GM12878 (cell line): ENCODE results near the gene HMGCL. TPM values are rescaled to one million over a fixed set of nuclear protein-coding genes. Genes with fewer than 3 reads are reported as not detected.

Source experiments
- ATAC-seq: fragments of 200-7000 bp; cut with Tn5 transposase; 3 replicates; pipeline ENCODE4 v1.9.1; 2020; ENCODE audit warnings: mild to moderate bottlenecking, moderate library complexity
- BruUV-seq: library from RNA; stranded (reverse); fragments of 400-500 nt; replicated peaks from 2 replicates; lab custom pipeline; 2021; lab: Mats Ljungman, UMichigan
- CTCF ChIA-PET: fragments of 300-600 bp; sonication (Branson Sonifier 250); formaldehyde crosslinking; extraction: SDS; loops from one replicate; lab custom pipeline; 2021; ENCODE audit warnings: inconsistent platforms; lab: Yijun Ruan, JAX
- POLR2A ChIA-PET: fragments of 350-600 bp; formaldehyde crosslinking; extraction: SDS; loops from one replicate; lab custom pipeline; 2021; ENCODE audit warnings: inconsistent platforms; lab: Charles Lee
- RAD21 ChIA-PET: fragments of 300-600 bp; sonication (Branson Sonifier 250); formaldehyde crosslinking; loops from one replicate; lab custom pipeline; 2023; ENCODE audit warnings: antibody characterized with exemption; ENCODE audit not compliant: unreplicated experiment; lab: Charles Lee
- SMC1A ChIA-PET: fragments of 300-600 bp; sonication (Branson Sonifier 250); formaldehyde crosslinking; loops from one replicate; lab custom pipeline; 2023; ENCODE audit not compliant: unreplicated experiment, uncharacterized antibody; lab: Charles Lee
- DNase-seq: peaks from one replicate; pipeline ENCODE4 v3.0.0-alpha.2; 2011; ENCODE audit warnings: low read depth, low spot score
- FAIRE-seq: peaks from 3 replicates; lab custom pipeline; 2011; peaks lifted over from hg19 to GRCh38; lab: Jason Lieb, UNC
- H2AFZ ChIP-seq: 2 replicates; pipeline ENCODE4 v1.6.0; 2011; ENCODE audit warnings: low read depth, low read length, control low read depth; ENCODE audit not compliant: control insufficient read depth
- H3K27ac ChIP-seq: 2 replicates; pipeline ENCODE4 v1.5.1; 2011; ENCODE audit warnings: control low read depth; ENCODE audit not compliant: control insufficient read depth, insufficient read depth
- H3K27me3 ChIP-seq, 2 experiments: replicated peaks in 1 of 2; 2 replicates each; pipeline versions ENCODE4 v1.6.0 to v1.6.1; 2011; ENCODE audit warnings: low read length in 1 of 2; ENCODE audit not compliant: control insufficient read depth in 2 of 2, insufficient read depth in 2 of 2
- H3K36me3 ChIP-seq, 2 experiments: 2 replicates each; pipeline ENCODE4 v1.5.1; 2011; ENCODE audit warnings: low read length in 1 of 2; ENCODE audit not compliant: control insufficient read depth in 2 of 2, insufficient read depth in 2 of 2
- H3K4me1 ChIP-seq: 2 replicates; pipeline ENCODE4 v1.6.1; 2011; ENCODE audit warnings: mild to moderate bottlenecking, low read length, moderate library complexity, mixed read lengths; ENCODE audit not compliant: control insufficient read depth, insufficient read depth
- H3K4me2 ChIP-seq: 2 replicates; pipeline ENCODE4 v1.6.0; 2011; ENCODE audit warnings: control low read depth; ENCODE audit not compliant: control insufficient read depth, insufficient read depth
- H3K4me3 ChIP-seq: fragments of 200-600 bp; sonication (generic); 2 replicates; pipeline ENCODE4 v1.5.1; 2016
- H3K79me2 ChIP-seq: 2 replicates; pipeline ENCODE4 v1.6.0; 2011; ENCODE audit warnings: low read length; ENCODE audit not compliant: control insufficient read depth, insufficient read depth
- H3K9ac ChIP-seq: 2 replicates; pipeline ENCODE4 v1.8.0; 2011; ENCODE audit warnings: low read length, control low read depth, mixed read lengths; ENCODE audit not compliant: control insufficient read depth, insufficient read depth
- H3K9me3 ChIP-seq: replicated peaks from 3 replicates; pipeline ENCODE4 v1.5.1; 2011; ENCODE audit warnings: mild to moderate bottlenecking, low read length; ENCODE audit not compliant: control insufficient read depth, insufficient read depth
- H4K20me1 ChIP-seq: 2 replicates; pipeline ENCODE4 v1.6.0; 2011; ENCODE audit not compliant: control insufficient read depth, insufficient read depth
- BRCA1 ChIP-seq: IDR thresholded peaks from 2 replicates; pipeline ENCODE4 v1.6.1; 2011; ENCODE audit warnings: low read depth, low read length, improper control_type of control experiment
- CBX3 ChIP-seq: fragments of 200-600 bp; sonication (generic); IDR thresholded peaks from 2 replicates; pipeline ENCODE4 v1.6.1; 2016; ENCODE audit warnings: low read depth, borderline replicate concordance
- HDAC6 ChIP-seq: fragments of 200-600 bp; sonication (generic); IDR thresholded peaks from one replicate; pipeline ENCODE4 v1.8.0; 2017; ENCODE audit warnings: antibody characterized with exemption; ENCODE audit not compliant: unreplicated experiment
- KAT2A ChIP-seq: conservative IDR thresholded peaks from 2 replicates; pipeline ENCODE4 v1.6.1; 2011; ENCODE audit warnings: low read depth, low read length; ENCODE audit not compliant: control insufficient read depth
- PML ChIP-seq: IDR thresholded peaks from 2 replicates; pipeline ENCODE4 v1.6.1; 2012; ENCODE audit warnings: low read length, inconsistent platforms
- SMC3 ChIP-seq: IDR thresholded peaks from 2 replicates; pipeline ENCODE4 v1.6.1; 2011; ENCODE audit warnings: low read length, improper control_type of control experiment, borderline replicate concordance
- STAT1 ChIP-seq: fragments of 450-650 bp; conservative IDR thresholded peaks from 2 replicates; pipeline ENCODE4 v1.6.1; 2014; ENCODE audit warnings: antibody characterized with exemption, mild to moderate bottlenecking
- TARDBP ChIP-seq: IDR thresholded peaks from 2 replicates; pipeline ENCODE4 v1.6.1; 2016; ENCODE audit warnings: borderline replicate concordance
- YY1 ChIP-seq: IDR thresholded peaks from 2 replicates; pipeline ENCODE4 v1.6.1; 2011; ENCODE audit warnings: low read depth, mild to moderate bottlenecking, low read length
- ZBED1 ChIP-seq: IDR thresholded peaks from 2 replicates; pipeline ENCODE4 v1.6.1; 2016; ENCODE audit warnings: borderline replicate concordance
- ZNF24 ChIP-seq: fragments of 450-650 bp; IDR thresholded peaks from 2 replicates; pipeline ENCODE4 v1.6.1; 2017; ENCODE audit warnings: antibody characterized with exemption, mild to moderate bottlenecking
- ZZZ3 ChIP-seq: IDR thresholded peaks from 2 replicates; pipeline ENCODE4 v1.6.1; 2011; ENCODE audit warnings: low read depth; ENCODE audit not compliant: control insufficient read depth, insufficient read length
- WGBS: methylation state at CpG from one replicate; pipeline ENCODE4 v1.1.6; 2016; ENCODE audit warnings: low lambda C conversion rate; ENCODE audit not compliant: insufficient replicate concordance, insufficient coverage; ENCODE audit errors: missing lambda C conversion rate; 5-methylcytosine and 5-hydroxymethylcytosine counted together
- in situ Hi-C: fragments of 300-500 bp; cut with MboI; formaldehyde crosslinking; loops from 9 replicates; pipeline ENCODE4 v1.14.3; 2018; ENCODE audit warnings: mixed read lengths
- intact Hi-C: fragments of 100-400 bp; cut with micrococcal nuclease; formaldehyde crosslinking; loops from one replicate; pipeline ENCODE4 v1.14.2; 2022; ENCODE audit not compliant: unreplicated experiment
- polyA plus RNA-seq, 11 experiments: library from polyadenylated mRNA; depleted of rRNA in 4 of 11; unstranded in 6 of 11; stranded (reverse) in 5 of 11; fragments of >200 nt; fragmentation: Nextera tagmentation in 4 of 11; fragmentation: Illumina TruSeq in 1 of 11; extraction: Ambion mirVana in 4 of 11; extraction: Trizol in 1 of 11; gene quantifications; 1 replicate in 1 of 11; 2 replicates in 10 of 11; pipeline versions ENCODE4 v1.2.1 to v1.2.3, GENCODE V29; 2011 to 2016; ENCODE audit warnings: inconsistent platforms in 2 of 11, missing spikeins in 2 of 11, low read depth in 1 of 11
- total RNA-seq, 4 experiments: library from RNA; depleted of rRNA in 3 of 4; stranded (reverse); fragments of >200 nt in 3 of 4; fragmentation: Illumina TruSeq in 1 of 4; extraction: Trizol in 1 of 4; gene quantifications; 2 replicates each; pipeline versions ENCODE4 v1.2.1 to v1.2.3, GENCODE V29; 2013 to 2021
- TF ChIP-seq, protein P1 (sequence below): IDR thresholded peaks from 2 replicates; pipeline ENCODE4 v1.6.1; 2012; ENCODE audit warnings: mild to moderate bottlenecking, low read depth, low read length

The HMGCL gene
- total and polyA plus RNA-seq, 10 of the 15 experiments (the other 5 are each of a cell fraction or from before 2014, with no cell fraction given), result 29.4 to 127 (median 36.4) TPM

DNA sequence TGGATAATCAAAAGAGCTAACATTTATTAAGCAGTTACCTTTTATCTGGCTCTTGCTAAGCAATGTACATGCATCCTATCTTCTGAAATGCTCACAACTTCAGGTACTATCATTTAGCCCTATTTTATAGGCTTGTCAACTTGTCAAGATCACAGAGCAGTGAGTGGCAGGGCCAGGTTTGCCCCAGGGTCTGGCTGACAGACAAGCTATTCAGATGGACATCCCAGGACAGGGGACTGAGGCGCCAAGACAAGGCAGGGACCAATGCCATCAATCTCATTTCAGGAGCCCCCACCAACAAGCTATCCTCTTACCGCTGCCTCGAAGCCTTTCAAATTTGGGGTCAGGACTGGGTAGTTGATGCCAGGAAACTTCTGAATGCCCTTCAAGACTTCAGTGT is 8.9 kb downstream of the HMGCL start:
- BruUV-seq, result no TSS peak
- CTCF ChIA-PET, result interaction anchor here (0.6 to 2.3 kb wide), 9 partner anchors 8 to 287 kb away, joined by 3 to 8 read pairs (median 3); no protein-coding TSS in a partner anchor

DNA sequence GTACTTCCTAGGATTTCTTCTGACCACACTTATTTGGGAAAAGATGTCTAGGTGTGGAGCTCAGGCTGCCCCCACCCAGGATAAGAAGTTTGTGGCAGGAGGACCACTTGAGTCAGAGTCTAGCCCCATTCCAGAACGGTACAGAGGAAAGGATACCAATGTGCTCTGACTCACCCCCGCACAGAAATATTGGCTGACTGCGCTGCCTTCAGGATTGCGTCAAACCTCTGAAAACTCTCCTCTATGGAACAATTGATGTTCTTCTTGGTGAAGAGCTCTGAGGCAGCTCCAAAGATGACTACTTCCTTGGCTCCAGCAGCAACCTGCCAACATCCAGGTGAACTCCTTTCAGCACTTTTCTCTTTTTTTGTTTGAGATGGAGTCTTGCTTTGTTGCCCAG is 11.2 kb downstream of the HMGCL start:
- no peak overlapping the region for H3K9ac ChIP-seq
- ChIA-PET RAD21 (interaction anchor here (0.9 to 6.7 kb wide), 2 partner anchors 25 to 102 kb away, joined by 3 to 175 read pairs; no protein-coding TSS in a partner anchor), SMC1A (interaction anchor here (0.8 to 0.9 kb wide), 2 partner anchors 100 to 102 kb away, joined by 3 to 5 read pairs; partner anchors contain the start of gene CNR2), CTCF (interaction anchor here (1.2 to 6.2 kb wide), 4 partner anchors 8 to 103 kb away, joined by 6 to 220 read pairs (median 56); partner anchors contain the start of genes GALE and HMGCL), POLR2A (interaction anchor here (1.1 to 1.9 kb wide), 2 partner anchors 11 to 96 kb away, joined by 4 read pairs; partner anchors contain the start of gene HMGCL)
- peaks cover 32% of the 10 kb centered on the region for H3K4me1 ChIP-seq
- no peaks in the 10 kb centered on the region for H3K9me3 ChIP-seq
- 96% methylated on average over 4 of the region's 4 CpGs for WGBS
- no peak overlapping the region for H3K4me2 ChIP-seq
- no peak for DNase-seq
- H3K36me3 ChIP-seq, result peaks cover 0 to 11% of the 10 kb centered on the region in 2 experiments; a peak in 2 of 4 replicates
- no peaks in the 10 kb centered on the region for H4K20me1 ChIP-seq
- intact Hi-C loops, result loop anchor here (10.0 kb wide), 1 partner anchor 211 kb away; no protein-coding TSS in a partner anchor
- no peak for FAIRE-seq
- H3K79me2 ChIP-seq, result no peaks in the 10 kb centered on the region
- TF ChIP-seq, protein P1, sequence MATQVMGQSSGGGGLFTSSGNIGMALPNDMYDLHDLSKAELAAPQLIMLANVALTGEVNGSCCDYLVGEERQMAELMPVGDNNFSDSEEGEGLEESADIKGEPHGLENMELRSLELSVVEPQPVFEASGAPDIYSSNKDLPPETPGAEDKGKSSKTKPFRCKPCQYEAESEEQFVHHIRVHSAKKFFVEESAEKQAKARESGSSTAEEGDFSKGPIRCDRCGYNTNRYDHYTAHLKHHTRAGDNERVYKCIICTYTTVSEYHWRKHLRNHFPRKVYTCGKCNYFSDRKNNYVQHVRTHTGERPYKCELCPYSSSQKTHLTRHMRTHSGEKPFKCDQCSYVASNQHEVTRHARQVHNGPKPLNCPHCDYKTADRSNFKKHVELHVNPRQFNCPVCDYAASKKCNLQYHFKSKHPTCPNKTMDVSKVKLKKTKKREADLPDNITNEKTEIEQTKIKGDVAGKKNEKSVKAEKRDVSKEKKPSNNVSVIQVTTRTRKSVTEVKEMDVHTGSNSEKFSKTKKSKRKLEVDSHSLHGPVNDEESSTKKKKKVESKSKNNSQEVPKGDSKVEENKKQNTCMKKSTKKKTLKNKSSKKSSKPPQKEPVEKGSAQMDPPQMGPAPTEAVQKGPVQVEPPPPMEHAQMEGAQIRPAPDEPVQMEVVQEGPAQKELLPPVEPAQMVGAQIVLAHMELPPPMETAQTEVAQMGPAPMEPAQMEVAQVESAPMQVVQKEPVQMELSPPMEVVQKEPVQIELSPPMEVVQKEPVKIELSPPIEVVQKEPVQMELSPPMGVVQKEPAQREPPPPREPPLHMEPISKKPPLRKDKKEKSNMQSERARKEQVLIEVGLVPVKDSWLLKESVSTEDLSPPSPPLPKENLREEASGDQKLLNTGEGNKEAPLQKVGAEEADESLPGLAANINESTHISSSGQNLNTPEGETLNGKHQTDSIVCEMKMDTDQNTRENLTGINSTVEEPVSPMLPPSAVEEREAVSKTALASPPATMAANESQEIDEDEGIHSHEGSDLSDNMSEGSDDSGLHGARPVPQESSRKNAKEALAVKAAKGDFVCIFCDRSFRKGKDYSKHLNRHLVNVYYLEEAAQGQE, result no peak
- TF ChIP-seq CBX3 (no peak), BRCA1 (no peak), KAT2A (no peak), HDAC6 (no peak), ZBED1 (no peak), STAT1 (no peak), ZZZ3 (no peak), ZNF24 (no peak), YY1 (no peak), PML (no peak), SMC3 (no peak)
- BruUV-seq, result no TSS peak
- H3K27me3 ChIP-seq, result no peaks in the 10 kb centered on the region
- no peak overlapping the region for H3K4me3 ChIP-seq
- ATAC-seq, result no peak
- no peak overlapping the region for H2AFZ ChIP-seq
- no peak overlapping the region for H3K27ac ChIP-seq
- in situ Hi-C loops, result no loop called here

More for the DNA sequence above, 8.9 kb downstream of the HMGCL start:
- POLR2A ChIA-PET, result interaction anchor here (0.5 to 1.9 kb wide), 4 partner anchors 9 to 94 kb away, joined by 3 to 4 read pairs (median 4); partner anchors contain the start of gene HMGCL
- H3K27me3 ChIP-seq, result no peaks in the 10 kb centered on the region
- DNase-seq, result no peak
- WGBS, result 97% methylated on average over 3 of the region's 3 CpGs
- H3K4me1 ChIP-seq, result peaks cover 13% of the 10 kb centered on the region
- no peaks in the 10 kb centered on the region for H3K79me2 ChIP-seq
- TF ChIP-seq TARDBP, result no peak
- TF ChIP-seq, all 136 proteins: peak for 0
- Histone ChIP-seq H3K4me2 (no peak overlapping the region), H3K9ac (no peak overlapping the region), H3K36me3 (peaks cover 0 to 11% of the 10 kb centered on the region in 2 experiments; a peak in 1 of 4 replicates), H3K9me3 (no peaks in the 10 kb centered on the region), H2AFZ (no peak overlapping the region), H3K27ac (no peak overlapping the region), H4K20me1 (no peaks in the 10 kb centered on the region), H3K4me3 (no peak overlapping the region)
- intact Hi-C loops, result loop anchor here (10.0 kb wide), 1 partner anchor 208 kb away; no protein-coding TSS in a partner anchor
- SMC1A ChIA-PET, result interaction anchor here (0.6 to 3.5 kb wide), 5 partner anchors 8 to 100 kb away, joined by 3 to 12 read pairs (median 3); partner anchors contain the start of gene HMGCL
- RAD21 ChIA-PET, result interaction anchor here (1.8 kb wide), 1 partner anchor 12 kb away, joined by 5 read pairs; no protein-coding TSS in a partner anchor
- in situ Hi-C loops, result no loop called here
- FAIRE-seq (no peak), ATAC-seq (no peak)
